Endodermal cell (in vitro differentiated cells): Measurements from ENCODE around the gene TRAK1. TPM values are rescaled to one million over a fixed set of nuclear protein-coding genes. Genes with fewer than 3 reads are reported as not detected.

Source experiments
- DNase-seq: peaks from one replicate; pipeline ENCODE4 v3.0.0-alpha.2; 2017
- H3K27ac ChIP-seq: 2 replicates; pipeline ENCODE4 v1.5.1; 2013; ENCODE audit warnings: mild to moderate bottlenecking, low read depth, low read length, moderate library complexity
- H3K27me3 ChIP-seq: 2 replicates; pipeline ENCODE4 v1.6.1; 2013; ENCODE audit warnings: mild to moderate bottlenecking, low read length, moderate library complexity; ENCODE audit not compliant: insufficient read depth, control insufficient read depth, poor library complexity, severe bottlenecking
- H3K36me3 ChIP-seq: 2 replicates; pipeline ENCODE4 v1.7.0; 2013; ENCODE audit warnings: mild to moderate bottlenecking, low read length, moderate library complexity; ENCODE audit not compliant: control insufficient read depth, insufficient read depth
- H3K4me1 ChIP-seq: one replicate; pipeline ENCODE4 v1.7.0; 2013; ENCODE audit warnings: low read length; ENCODE audit not compliant: control insufficient read depth, insufficient read depth
- H3K4me3 ChIP-seq: 2 replicates; pipeline ENCODE4 v1.5.1; 2013; ENCODE audit warnings: mild to moderate bottlenecking, low read length, moderate library complexity
- H3K9ac ChIP-seq: 2 replicates; pipeline ENCODE4 v1.6.1; 2013; ENCODE audit warnings: mild to moderate bottlenecking, low read length, moderate library complexity; ENCODE audit not compliant: poor library complexity, severe bottlenecking; ENCODE audit errors: extremely low read depth
- H3K9me3 ChIP-seq: 2 replicates; pipeline ENCODE4 v1.6.1; 2013; ENCODE audit warnings: mild to moderate bottlenecking, low read length, moderate library complexity; ENCODE audit not compliant: control insufficient read depth
- H3K27ac Mint-ChIP-seq: 2 replicates; pipeline ENCODE4 v1.8.0; 2020; ENCODE audit warnings: mixed read lengths
- H3K27me3 Mint-ChIP-seq: 2 replicates; pipeline ENCODE4 v1.8.0; 2021; ENCODE audit warnings: mild to moderate bottlenecking, mixed read lengths; ENCODE audit not compliant: insufficient read depth
- H3K36me3 Mint-ChIP-seq: 2 replicates; pipeline ENCODE4 v1.8.0; 2020; ENCODE audit warnings: low read depth, mixed read lengths
- H3K4me1 Mint-ChIP-seq: 2 replicates; pipeline ENCODE4 v1.8.0; 2020; ENCODE audit warnings: mixed read lengths
- H3K4me3 Mint-ChIP-seq: 2 replicates; pipeline ENCODE4 v1.8.0; 2020; ENCODE audit warnings: mild to moderate bottlenecking, moderate library complexity, mixed read lengths
- H3K9me3 Mint-ChIP-seq: 2 replicates; pipeline ENCODE4 v1.8.0; 2020; ENCODE audit warnings: mild to moderate bottlenecking, mixed read lengths
- WGBS, 2 experiments: methylation state at CpG; one replicate each; pipeline versions ENCODE4 v1.1.5 to v1.1.7; 2013; ENCODE audit warnings: missing lambda C conversion rate in 2 of 2, mixed read lengths in 1 of 2; ENCODE audit not compliant: insufficient coverage in 1 of 2, insufficient read length in 1 of 2; 5-methylcytosine and 5-hydroxymethylcytosine counted together
- total RNA-seq, 2 donors: library from RNA; stranded (reverse); fragmentation: NEBNext Ultra II Directional in 1 of 2; extraction: Animal tissue kit (Norgen Biotek cat#: 25700) in 1 of 2; gene quantifications; 2 replicates in 1 of 2; 3 replicates in 1 of 2; pipeline ENCODE4 v1.2.1, GENCODE V29; 2021
- TF ChIP-seq, protein P1 (sequence below): fragments of 200-600 bp; sonication (generic); conservative IDR thresholded peaks from 2 replicates; pipeline ENCODE4 v1.5.0; 2021; ENCODE audit warnings: antibody characterized with exemption, mild to moderate bottlenecking

Gene TRAK1
- total RNA-seq, 2 donors from 2014 or later, result 29.8 to 31.0 TPM

DNA sequence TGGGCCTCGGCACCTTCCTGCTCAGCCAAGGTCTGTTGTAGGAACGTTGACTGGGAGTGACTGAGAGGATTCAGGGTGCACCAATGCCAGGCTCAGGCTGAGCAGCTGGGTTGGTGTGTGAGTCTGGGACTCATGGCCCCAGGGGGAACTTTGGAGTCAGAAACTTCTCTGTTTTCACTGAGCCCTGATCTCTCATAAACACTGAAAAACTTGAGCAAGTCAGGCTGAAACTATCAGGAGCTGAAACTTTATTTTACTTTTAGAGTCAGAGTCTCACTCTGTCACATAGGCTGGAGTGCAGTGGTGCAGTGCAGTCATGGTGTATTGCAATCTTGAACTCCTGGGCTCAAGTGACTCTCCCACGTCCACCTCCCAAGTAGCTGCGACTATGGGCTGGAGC is 3.0 kb downstream of the TRAK1 start:
- H3K27ac ChIP-seq, result no peak overlapping the region
- TF ChIP-seq, protein P1, sequence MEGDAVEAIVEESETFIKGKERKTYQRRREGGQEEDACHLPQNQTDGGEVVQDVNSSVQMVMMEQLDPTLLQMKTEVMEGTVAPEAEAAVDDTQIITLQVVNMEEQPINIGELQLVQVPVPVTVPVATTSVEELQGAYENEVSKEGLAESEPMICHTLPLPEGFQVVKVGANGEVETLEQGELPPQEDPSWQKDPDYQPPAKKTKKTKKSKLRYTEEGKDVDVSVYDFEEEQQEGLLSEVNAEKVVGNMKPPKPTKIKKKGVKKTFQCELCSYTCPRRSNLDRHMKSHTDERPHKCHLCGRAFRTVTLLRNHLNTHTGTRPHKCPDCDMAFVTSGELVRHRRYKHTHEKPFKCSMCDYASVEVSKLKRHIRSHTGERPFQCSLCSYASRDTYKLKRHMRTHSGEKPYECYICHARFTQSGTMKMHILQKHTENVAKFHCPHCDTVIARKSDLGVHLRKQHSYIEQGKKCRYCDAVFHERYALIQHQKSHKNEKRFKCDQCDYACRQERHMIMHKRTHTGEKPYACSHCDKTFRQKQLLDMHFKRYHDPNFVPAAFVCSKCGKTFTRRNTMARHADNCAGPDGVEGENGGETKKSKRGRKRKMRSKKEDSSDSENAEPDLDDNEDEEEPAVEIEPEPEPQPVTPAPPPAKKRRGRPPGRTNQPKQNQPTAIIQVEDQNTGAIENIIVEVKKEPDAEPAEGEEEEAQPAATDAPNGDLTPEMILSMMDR, result no peak
- WGBS, 2 experiments, result 82 to 94% methylated on average over 4 of the region's 4 CpGs
- no peak overlapping the region for H3K4me3 Mint-ChIP-seq
- peaks cover 23% of the 10 kb centered on the region for H3K36me3 Mint-ChIP-seq
- peaks cover 10% of the 10 kb centered on the region for H3K36me3 ChIP-seq
- H3K4me1 Mint-ChIP-seq, result peaks cover 11% of the 10 kb centered on the region
- DNase-seq, result no peak
- no peaks in the 10 kb centered on the region for H3K27me3 Mint-ChIP-seq
- H3K4me3 ChIP-seq, result no peak overlapping the region
- peaks cover 8% of the 10 kb centered on the region for H3K9me3 ChIP-seq
- H3K9me3 Mint-ChIP-seq, result no peaks in the 10 kb centered on the region
- no peaks in the 10 kb centered on the region for H3K27me3 ChIP-seq
- no peak overlapping the region for H3K27ac Mint-ChIP-seq
- no peak overlapping the region for H3K9ac ChIP-seq
- peaks cover 4% of the 10 kb centered on the region for H3K4me1 ChIP-seq

GRCh38 chr3:42094691-42095391 is 3.7 kb downstream of the TRAK1 start:
- Histone ChIP-seq H3K27me3 (no peaks in the 10 kb centered on the region), H3K4me3 (no peak overlapping the region), H3K36me3 (peaks cover 10% of the 10 kb centered on the region), H3K4me1 (peaks cover 6% of the 10 kb centered on the region), H3K27ac (no peak overlapping the region), H3K9me3 (peaks cover 8% of the 10 kb centered on the region), H3K9ac (no peak overlapping the region)
- Mint-ChIP-seq H3K9me3 (no peaks in the 10 kb centered on the region), H3K27me3 (no peaks in the 10 kb centered on the region), H3K4me1 (peaks cover 11% of the 10 kb centered on the region), H3K4me3 (no peak overlapping the region), H3K27ac (no peak overlapping the region), H3K36me3 (peaks cover 20% of the 10 kb centered on the region)
- DNase-seq, result no peak
- 93 to 95% methylated on average over 2 to 4 of the region's 4 CpGs for WGBS, 2 experiments
- TF ChIP-seq, protein P1, result no peak

- H3K4me1 ChIP-seq, result peaks cover 6% of the 10 kb centered on the region
- H3K9ac ChIP-seq, result no peak overlapping the region
- no peak for DNase-seq
- Mint-ChIP-seq H3K36me3 (peaks cover 15% of the 10 kb centered on the region), H3K4me1 (peaks cover 11% of the 10 kb centered on the region), H3K4me3 (no peak overlapping the region), H3K27me3 (no peaks in the 10 kb centered on the region), H3K9me3 (no peaks in the 10 kb centered on the region), H3K27ac (no peak overlapping the region)
- H3K27ac ChIP-seq, result no peak overlapping the region
- peaks cover 8% of the 10 kb centered on the region for H3K9me3 ChIP-seq
- peaks cover 10% of the 10 kb centered on the region for H3K36me3 ChIP-seq
- no peaks in the 10 kb centered on the region for H3K27me3 ChIP-seq
- no peak overlapping the region for H3K4me3 ChIP-seq
- 92 to 100% methylated on average over 1 to 2 of the region's 2 CpGs for WGBS, 2 experiments
- TF ChIP-seq, protein P1, result no peak
Observed at GRCh38 chr3:42095540-42095939, 4.4 kb downstream of the TRAK1 start.
